ENCODE data around the gene IFITM10.

The IFITM10 gene

GRCh38 chr11:1780700-1781592 lies 30.6 kb upstream of the IFITM10 start:
- no peak overlapping the region for H3K27ac ChIP-seq
- TF ChIP-seq ZFX (IDR thresholded peaks at IDR 0.05), result no peak
- TF ChIP-seq, protein P1, sequence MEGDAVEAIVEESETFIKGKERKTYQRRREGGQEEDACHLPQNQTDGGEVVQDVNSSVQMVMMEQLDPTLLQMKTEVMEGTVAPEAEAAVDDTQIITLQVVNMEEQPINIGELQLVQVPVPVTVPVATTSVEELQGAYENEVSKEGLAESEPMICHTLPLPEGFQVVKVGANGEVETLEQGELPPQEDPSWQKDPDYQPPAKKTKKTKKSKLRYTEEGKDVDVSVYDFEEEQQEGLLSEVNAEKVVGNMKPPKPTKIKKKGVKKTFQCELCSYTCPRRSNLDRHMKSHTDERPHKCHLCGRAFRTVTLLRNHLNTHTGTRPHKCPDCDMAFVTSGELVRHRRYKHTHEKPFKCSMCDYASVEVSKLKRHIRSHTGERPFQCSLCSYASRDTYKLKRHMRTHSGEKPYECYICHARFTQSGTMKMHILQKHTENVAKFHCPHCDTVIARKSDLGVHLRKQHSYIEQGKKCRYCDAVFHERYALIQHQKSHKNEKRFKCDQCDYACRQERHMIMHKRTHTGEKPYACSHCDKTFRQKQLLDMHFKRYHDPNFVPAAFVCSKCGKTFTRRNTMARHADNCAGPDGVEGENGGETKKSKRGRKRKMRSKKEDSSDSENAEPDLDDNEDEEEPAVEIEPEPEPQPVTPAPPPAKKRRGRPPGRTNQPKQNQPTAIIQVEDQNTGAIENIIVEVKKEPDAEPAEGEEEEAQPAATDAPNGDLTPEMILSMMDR (conservative IDR thresholded peaks at IDR 0.05), result no peak

DNA sequence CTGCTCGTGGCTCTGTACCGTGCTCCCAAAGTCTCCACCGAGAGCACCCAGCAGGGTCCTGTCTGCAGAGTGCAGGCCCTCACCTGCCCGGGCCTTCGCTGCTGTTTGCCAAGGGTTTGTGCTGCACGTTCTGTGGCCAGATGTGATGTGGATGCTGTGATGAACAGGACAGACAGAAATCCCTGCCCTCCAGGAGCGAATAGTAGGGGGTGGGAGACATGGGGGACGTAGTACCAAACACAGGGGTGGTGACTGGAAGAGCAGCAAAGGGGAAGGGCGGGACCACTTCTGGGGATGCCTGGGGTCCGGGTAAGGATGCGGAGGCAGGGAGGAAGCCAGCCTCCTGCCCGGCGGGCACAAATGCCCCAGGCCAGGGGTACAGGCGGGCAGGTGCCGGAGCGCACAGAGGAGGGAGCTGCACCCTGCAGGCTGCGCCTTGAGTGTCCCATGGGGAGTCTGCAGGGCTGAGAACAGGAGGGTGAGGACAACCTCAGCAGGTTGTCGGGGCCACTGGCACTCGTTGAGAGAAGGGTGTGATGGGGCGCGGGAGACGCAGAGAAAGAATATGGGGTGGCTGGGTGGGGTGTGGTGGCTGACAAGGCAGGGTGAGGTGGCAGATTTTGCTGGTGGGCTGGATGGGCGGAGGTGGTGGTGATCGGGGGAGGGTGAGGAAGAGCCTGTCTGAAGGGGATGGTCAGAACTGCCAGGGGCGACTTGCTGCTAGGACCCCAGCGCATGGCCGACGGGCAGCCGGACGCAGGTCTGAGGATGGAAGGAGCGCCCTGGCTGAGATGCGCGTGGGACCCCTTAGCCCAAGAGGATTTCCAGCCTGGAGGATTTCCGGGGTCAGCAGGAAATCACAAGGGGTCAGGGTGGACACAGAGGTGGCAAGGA lies 29.7 kb upstream of the IFITM10 start:
- TF ChIP-seq ZFX (IDR thresholded peaks at IDR 0.05), result no peak
- TF ChIP-seq, protein P1 (conservative IDR thresholded peaks at IDR 0.05), result no peak
- H3K27ac ChIP-seq, result no peak overlapping the region

DNA sequence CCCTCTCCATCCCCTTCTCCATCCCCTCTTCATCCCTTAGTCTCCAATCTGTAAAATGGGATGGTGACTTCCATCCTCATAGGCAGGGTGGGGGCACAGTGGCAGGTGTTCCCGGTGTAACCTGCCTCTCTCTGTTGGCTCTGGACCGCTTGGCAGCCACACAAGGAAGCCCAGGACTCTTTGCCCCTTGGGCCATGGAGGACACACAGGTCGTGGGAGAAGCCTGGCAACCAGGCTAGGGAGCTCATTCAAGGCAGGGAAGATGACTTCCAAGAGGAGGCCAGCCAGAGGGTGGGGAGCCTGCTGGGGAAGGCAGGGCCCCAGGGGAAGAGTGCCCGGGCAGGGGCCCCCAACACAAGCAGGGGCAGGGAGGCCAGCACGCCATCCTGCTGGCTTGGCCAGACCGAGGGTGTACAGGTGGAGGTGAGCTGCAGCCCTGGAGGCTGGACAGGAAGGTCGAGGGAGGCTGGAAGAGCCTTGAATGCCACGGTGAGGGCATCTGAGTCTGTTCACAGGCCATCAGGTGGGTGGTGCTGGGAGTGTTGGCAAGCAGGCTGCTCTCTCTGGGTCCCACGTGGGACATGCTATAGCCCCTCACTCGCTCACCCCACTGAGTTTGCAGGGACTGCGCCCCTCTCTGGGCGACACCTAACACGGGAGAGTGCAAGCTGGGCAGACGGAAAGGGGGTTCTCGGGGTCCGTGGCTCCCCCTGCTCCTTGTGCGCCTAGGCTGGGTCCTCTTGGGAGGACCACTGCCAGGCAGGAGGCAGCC lies 28.8 kb upstream of the IFITM10 start:
- H3K27ac ChIP-seq, result no peak overlapping the region
- TF ChIP-seq, protein P1 (conservative IDR thresholded peaks at IDR 0.05), result no peak
- TF ChIP-seq ZFX (IDR thresholded peaks at IDR 0.05), result no peak

GRCh38 chr11:1778141-1778911 lies 27.9 kb upstream of the IFITM10 start:
- TF ChIP-seq, protein P1 (conservative IDR thresholded peaks at IDR 0.05), result no peak
- no peak for TF ChIP-seq ZFX (IDR thresholded peaks at IDR 0.05)
- no peak overlapping the region for H3K27ac ChIP-seq

GRCh38 chr11:1777737-1778136 lies 27.3 kb upstream of the IFITM10 start:
- no peak overlapping the region for H3K27ac ChIP-seq
- TF ChIP-seq, protein P1 (conservative IDR thresholded peaks at IDR 0.05), result no peak
- no peak for TF ChIP-seq ZFX (IDR thresholded peaks at IDR 0.05)

DNA sequence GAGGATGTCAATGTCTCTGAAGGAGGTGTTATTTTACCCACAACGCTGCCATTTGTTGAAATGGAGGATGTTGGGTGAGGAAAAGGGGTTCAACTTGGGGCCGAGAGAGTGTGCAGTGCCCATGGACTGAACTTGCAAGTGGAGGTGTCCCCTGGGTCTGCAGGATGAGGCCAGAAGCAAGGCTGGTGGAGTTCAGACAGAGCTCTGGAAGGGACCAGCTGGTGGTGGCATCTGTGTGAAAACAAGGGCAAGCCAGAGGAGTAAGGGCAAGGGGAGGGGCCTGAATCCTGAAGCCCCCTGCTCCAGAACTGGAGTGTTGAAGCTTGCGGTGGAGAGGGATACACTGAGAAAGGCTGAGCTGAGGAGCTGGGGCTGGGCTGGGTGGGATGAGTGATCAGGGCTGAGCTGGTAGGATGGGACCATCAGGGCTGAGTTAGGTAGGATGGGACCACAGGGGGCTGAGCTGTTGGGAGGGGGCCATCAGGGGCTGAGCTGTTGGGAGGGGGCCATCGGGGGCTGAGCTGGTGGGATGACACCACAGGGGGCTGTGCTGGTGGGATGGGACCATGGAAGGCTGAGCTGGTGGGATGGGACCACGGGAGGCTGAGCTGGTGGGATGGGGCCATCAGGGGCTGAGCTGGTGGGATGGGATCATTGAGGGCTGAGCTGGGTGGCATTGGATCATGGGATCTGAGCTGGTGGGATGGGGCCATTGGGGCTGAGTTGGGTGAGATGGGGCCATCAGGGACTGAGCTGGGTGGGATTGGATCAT lies 26.7 kb upstream of the IFITM10 start:
- TF ChIP-seq, protein P1 (conservative IDR thresholded peaks at IDR 0.05), result no peak
- TF ChIP-seq ZFX (IDR thresholded peaks at IDR 0.05), result no peak
- no peak overlapping the region for H3K27ac ChIP-seq
